ENCODE measurements around the gene SEC22A. TPM values are rescaled to one million over a fixed set of nuclear protein-coding genes. Genes with fewer than 3 reads are reported as not detected.

The SEC22A gene
- total and polyA plus RNA-seq, 10 of the 15 experiments (the other 5 are each of a cell fraction or from before 2014, with no cell fraction given): 19.3 to 70.3 (median 36.7) TPM

- no peak for TF ChIP-seq ZNF592 (IDR thresholded peaks at IDR 0.05)
These were observed 121.1 kb downstream of the SEC22A start (continued) for GRCh38 chr3:123322866-123323265.

Small RNAs within 50 kb of the gene (microRNA-seq; reads per million reads assigned to microRNA genes)
- not detected for gene MIR7110

Other genes with a start within 250 kb of the SEC22A start
- not detected in 2 replicates for gene SEMA5B, start 174.2 kb upstream of the SEC22A start, total RNA-seq (2014; rRNA removed)
- gene SEMA5B, start 174.2 kb upstream of the SEC22A start, total RNA-seq (2014; rRNA removed; fragmentation: Illumina TruSeq; extraction: Trizol): not detected in 2 replicates
- gene SEMA5B, start 174.2 kb upstream of the SEC22A start, total RNA-seq (2021): not detected in 2 replicates
- 0.05 TPM in 1 of 2 replicates, not detected in the other for gene SEMA5B, start 174.2 kb upstream of the SEC22A start, polyA plus RNA-seq (2011; rRNA removed)
- gene SEMA5B, start 174.2 kb upstream of the SEC22A start, polyA plus RNA-seq (2014; fragmentation: Illumina TruSeq; extraction: Trizol): not detected in 2 replicates
- gene SEMA5B, start 174.2 kb upstream of the SEC22A start, polyA plus RNA-seq (2014; fragmentation: Nextera tagmentation; extraction: Ambion mirVana): not detected
- gene SEMA5B, start 174.2 kb upstream of the SEC22A start, polyA plus RNA-seq (2014; rRNA removed): not detected in 2 replicates
- not detected for gene SEMA5B, start 174.2 kb upstream of the SEC22A start, polyA plus RNA-seq (2016; fragmentation: Nextera tagmentation; extraction: Ambion mirVana)
- 15.2 and 16.4 TPM in 2 replicates for gene PDIA5, start 134.9 kb upstream of the SEC22A start, total RNA-seq (2014; rRNA removed)
- gene PDIA5, start 134.9 kb upstream of the SEC22A start, total RNA-seq (2014; rRNA removed; fragmentation: Illumina TruSeq; extraction: Trizol): 15.8 and 18.1 TPM in 2 replicates
- gene PDIA5, start 134.9 kb upstream of the SEC22A start, total RNA-seq (2021): 24.2 and 24.5 TPM in 2 replicates
- 13.0 and 20.2 TPM in 2 replicates for gene PDIA5, start 134.9 kb upstream of the SEC22A start, polyA plus RNA-seq (2011; rRNA removed)
- 20.2 and 34.7 TPM in 2 replicates for gene PDIA5, start 134.9 kb upstream of the SEC22A start, polyA plus RNA-seq (2014; fragmentation: Illumina TruSeq; extraction: Trizol)
- gene PDIA5, start 134.9 kb upstream of the SEC22A start, polyA plus RNA-seq (2014; fragmentation: Nextera tagmentation; extraction: Ambion mirVana): 1 to 10 TPM; 4.1 to 5.2 TPM
- gene PDIA5, start 134.9 kb upstream of the SEC22A start, polyA plus RNA-seq (2014; rRNA removed): 20.4 and 24.8 TPM in 2 replicates
- gene PDIA5, start 134.9 kb upstream of the SEC22A start, polyA plus RNA-seq (2016; fragmentation: Nextera tagmentation; extraction: Ambion mirVana): 10 to 100 TPM; 22.9 to 23.5 TPM
- 0.38 TPM in 1 of 2 replicates, not detected in the other for gene ADCY5, start 247.1 kb downstream of the SEC22A start, total RNA-seq (2014; rRNA removed)
- not detected in 2 replicates for gene ADCY5, start 247.1 kb downstream of the SEC22A start, total RNA-seq (2014; rRNA removed; fragmentation: Illumina TruSeq; extraction: Trizol)
- gene ADCY5, start 247.1 kb downstream of the SEC22A start, total RNA-seq (2021): not detected in 2 replicates
- 0.06 and 0.24 TPM in 2 replicates for gene ADCY5, start 247.1 kb downstream of the SEC22A start, polyA plus RNA-seq (2011; rRNA removed)
- 0.01 TPM in 1 of 2 replicates, not detected in the other for gene ADCY5, start 247.1 kb downstream of the SEC22A start, polyA plus RNA-seq (2014; fragmentation: Illumina TruSeq; extraction: Trizol)
- under 1 TPM; under 0.01 to 0.03 TPM for gene ADCY5, start 247.1 kb downstream of the SEC22A start, polyA plus RNA-seq (2014; fragmentation: Nextera tagmentation; extraction: Ambion mirVana)
- gene ADCY5, start 247.1 kb downstream of the SEC22A start, polyA plus RNA-seq (2014; rRNA removed): 0.01 TPM in 1 of 2 replicates, not detected in the other
- gene ADCY5, start 247.1 kb downstream of the SEC22A start, polyA plus RNA-seq (2016; fragmentation: Nextera tagmentation; extraction: Ambion mirVana): under 1 TPM in 1 of 2 experiments, not detected in 1; 0.16 TPM

Data from GM12878 (cell line).